Neural crest cell (in vitro differentiated cells): ENCODE measurements around the gene ATPAF2. TPM values are rescaled to one million over a fixed set of nuclear protein-coding genes. Genes with fewer than 3 reads are reported as not detected.
A peak's percentile ranks its signal among the peaks of the same experiment; 100 is the strongest.

Experiments used
- DNase-seq: peaks from one replicate; pipeline ENCODE4 v3.0.0; 2021; ENCODE audit warnings: low read depth, mixed read lengths, low spot score
- H3K27ac Mint-ChIP-seq: one replicate; pipeline ENCODE4 v1.8.0; 2021; ENCODE audit warnings: mild to moderate bottlenecking, mixed read lengths; ENCODE audit not compliant: unreplicated experiment
- H3K27me3 Mint-ChIP-seq: 2 replicates; pipeline ENCODE4 v1.8.0; 2021; ENCODE audit warnings: low read depth, mild to moderate bottlenecking, mixed read lengths
- H3K36me3 Mint-ChIP-seq: 2 replicates; pipeline ENCODE4 v1.8.0; 2021; ENCODE audit warnings: low read depth, mild to moderate bottlenecking, mixed read lengths
- H3K4me1 Mint-ChIP-seq: 2 replicates; pipeline ENCODE4 v1.8.0; 2021; ENCODE audit warnings: mixed read lengths
- H3K4me3 Mint-ChIP-seq: one replicate; pipeline ENCODE4 v1.8.0; 2021; ENCODE audit warnings: mild to moderate bottlenecking, mixed read lengths
- H3K9me3 Mint-ChIP-seq: 2 replicates; pipeline ENCODE4 v1.8.0; 2021; ENCODE audit warnings: mixed read lengths
- CTCF ChIP-seq: fragments of 200-600 bp; sonication (generic); conservative IDR thresholded peaks from 2 replicates; pipeline ENCODE4 v1.5.0; 2021; ENCODE audit warnings: antibody characterized with exemption, mild to moderate bottlenecking
- total RNA-seq: library from RNA; stranded (reverse); gene quantifications from 2 replicates; pipeline ENCODE4 v1.2.1, GENCODE V29; 2021

Gene ATPAF2
- total RNA-seq, 1 donor from 2014 or later = 23.1 TPM

GRCh38 chr17:17985555-17985954, 53.4 kb downstream of the ATPAF2 start:
- H3K4me1 Mint-ChIP-seq = no peaks in the 10 kb centered on the region
- no peak overlapping the region for H3K27ac Mint-ChIP-seq
- no peaks in the 10 kb centered on the region for H3K36me3 Mint-ChIP-seq
- no peak for DNase-seq
- H3K4me3 Mint-ChIP-seq = no peak overlapping the region
- no peaks in the 10 kb centered on the region for H3K27me3 Mint-ChIP-seq
- no peak for TF ChIP-seq CTCF
- no peaks in the 10 kb centered on the region for H3K9me3 Mint-ChIP-seq

- Mint-ChIP-seq H3K9me3 (no peaks in the 10 kb centered on the region), H3K36me3 (no peaks in the 10 kb centered on the region), H3K27ac (peak overlapping the region; percentile 27), H3K4me1 (no peaks in the 10 kb centered on the region), H3K4me3 (no peak overlapping the region), H3K27me3 (no peaks in the 10 kb centered on the region)
- TF ChIP-seq CTCF = no peak
- no peak for DNase-seq
These were observed 53.8 kb downstream of the ATPAF2 start for GRCh38 chr17:17985153-17985552.

- Mint-ChIP-seq H3K4me3 (no peak overlapping the region), H3K36me3 (no peaks in the 10 kb centered on the region), H3K9me3 (no peaks in the 10 kb centered on the region), H3K27ac (no peak overlapping the region), H3K4me1 (no peaks in the 10 kb centered on the region), H3K27me3 (no peaks in the 10 kb centered on the region)
- no peak for DNase-seq
- no peak for TF ChIP-seq CTCF
These were observed 55.2 kb downstream of the ATPAF2 start for GRCh38 chr17:17983776-17984175.

- no peaks in the 10 kb centered on the region for H3K4me1 Mint-ChIP-seq
These were observed 55.6 kb downstream of the ATPAF2 start for GRCh38 chr17:17983376-17983775.

GRCh38 chr17:17982801-17983200, 56.2 kb downstream of the ATPAF2 start:
- no peak overlapping the region for H3K27ac Mint-ChIP-seq
- H3K4me1 Mint-ChIP-seq = no peaks in the 10 kb centered on the region
- H3K9me3 Mint-ChIP-seq = no peaks in the 10 kb centered on the region
- no peaks in the 10 kb centered on the region for H3K36me3 Mint-ChIP-seq
- TF ChIP-seq CTCF = no peak
- no peak for DNase-seq
- no peaks in the 10 kb centered on the region for H3K27me3 Mint-ChIP-seq
- no peak overlapping the region for H3K4me3 Mint-ChIP-seq

More at GRCh38 chr17:17983376-17983775, 55.6 kb downstream of the ATPAF2 start:
- Mint-ChIP-seq H3K9me3 (no peaks in the 10 kb centered on the region), H3K27me3 (no peaks in the 10 kb centered on the region), H3K27ac (no peak overlapping the region), H3K4me3 (no peak overlapping the region), H3K36me3 (no peaks in the 10 kb centered on the region)
- TF ChIP-seq CTCF = no peak
- DNase-seq = no peak

GRCh38 chr17:17981330-17981729, 57.6 kb downstream of the ATPAF2 start:
- no peak for DNase-seq
- no peak for TF ChIP-seq CTCF

More at GRCh38 chr17:17981330-17981729, 57.6 kb downstream of the ATPAF2 start:
- no peaks in the 10 kb centered on the region for H3K36me3 Mint-ChIP-seq
- no peak overlapping the region for H3K27ac Mint-ChIP-seq
- no peaks in the 10 kb centered on the region for H3K27me3 Mint-ChIP-seq
- H3K9me3 Mint-ChIP-seq = no peaks in the 10 kb centered on the region
- no peaks in the 10 kb centered on the region for H3K4me1 Mint-ChIP-seq
- no peak overlapping the region for H3K4me3 Mint-ChIP-seq
